Gastrocnemius medialis (tissue), 4 donors: Measurements from ENCODE around the gene CRISPLD2.

Experiments used
- POLR2A ChIP-seq, 2 donors: fragments of 450-650 bp; IDR thresholded peaks; one replicate each; pipeline ENCODE4 v1.6.1; 2017; ENCODE audit warnings: antibody characterized with exemption in 2 of 2, mild to moderate bottlenecking in 2 of 2, moderate library complexity in 2 of 2
- TF ChIP-seq, protein P1 (sequence below), 5 experiments: fragments of 450-650 bp in 3 of 5; fragments of 200-600 bp in 2 of 5; sonication (generic) in 2 of 5; IDR thresholded peaks in 4 of 5; conservative IDR thresholded peaks in 1 of 5; 1 replicate in 4 of 5; 2 replicates in 1 of 5; pipeline ENCODE4 v1.5.1; 2016 to 2019; ENCODE audit warnings: antibody characterized with exemption in 5 of 5, mild to moderate bottlenecking in 3 of 5, moderate library complexity in 3 of 5

DNA sequence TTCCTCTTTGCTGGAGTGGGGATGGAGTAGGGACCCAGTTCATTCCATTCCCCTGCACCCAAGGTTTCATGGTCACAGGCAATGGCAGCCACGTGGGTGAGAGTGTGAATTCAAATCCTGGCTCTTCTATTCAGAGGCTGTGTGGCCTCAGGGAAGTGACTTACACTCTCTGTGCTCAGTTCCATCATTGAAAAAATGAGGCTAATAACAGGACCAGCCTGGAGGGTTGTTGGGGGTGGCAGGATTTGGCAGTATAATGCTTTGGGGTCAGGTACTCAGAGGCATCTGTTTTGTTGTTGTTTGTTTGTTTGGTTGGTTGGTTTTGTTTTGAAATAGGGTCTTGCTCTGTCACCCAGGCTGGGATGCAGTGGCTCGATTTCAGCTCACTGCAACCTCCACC is 2.2 kb upstream of the CRISPLD2 start:
- no peak for TF ChIP-seq POLR2A (IDR thresholded peaks at IDR 0.05)
- TF ChIP-seq, protein P1, sequence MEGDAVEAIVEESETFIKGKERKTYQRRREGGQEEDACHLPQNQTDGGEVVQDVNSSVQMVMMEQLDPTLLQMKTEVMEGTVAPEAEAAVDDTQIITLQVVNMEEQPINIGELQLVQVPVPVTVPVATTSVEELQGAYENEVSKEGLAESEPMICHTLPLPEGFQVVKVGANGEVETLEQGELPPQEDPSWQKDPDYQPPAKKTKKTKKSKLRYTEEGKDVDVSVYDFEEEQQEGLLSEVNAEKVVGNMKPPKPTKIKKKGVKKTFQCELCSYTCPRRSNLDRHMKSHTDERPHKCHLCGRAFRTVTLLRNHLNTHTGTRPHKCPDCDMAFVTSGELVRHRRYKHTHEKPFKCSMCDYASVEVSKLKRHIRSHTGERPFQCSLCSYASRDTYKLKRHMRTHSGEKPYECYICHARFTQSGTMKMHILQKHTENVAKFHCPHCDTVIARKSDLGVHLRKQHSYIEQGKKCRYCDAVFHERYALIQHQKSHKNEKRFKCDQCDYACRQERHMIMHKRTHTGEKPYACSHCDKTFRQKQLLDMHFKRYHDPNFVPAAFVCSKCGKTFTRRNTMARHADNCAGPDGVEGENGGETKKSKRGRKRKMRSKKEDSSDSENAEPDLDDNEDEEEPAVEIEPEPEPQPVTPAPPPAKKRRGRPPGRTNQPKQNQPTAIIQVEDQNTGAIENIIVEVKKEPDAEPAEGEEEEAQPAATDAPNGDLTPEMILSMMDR (IDR thresholded peaks at IDR 0.05 in 4 of 5, conservative IDR thresholded peaks at IDR 0.05 in 1 of 5), result no peak
